Measurements from ENCODE around the gene NEXMIF.
"Not testable (repeated sequence)": the region's sequence is repeated elsewhere in the genome, so short reads cannot be mapped to it uniquely, and the experiment has no call there.

The NEXMIF gene

DNA sequence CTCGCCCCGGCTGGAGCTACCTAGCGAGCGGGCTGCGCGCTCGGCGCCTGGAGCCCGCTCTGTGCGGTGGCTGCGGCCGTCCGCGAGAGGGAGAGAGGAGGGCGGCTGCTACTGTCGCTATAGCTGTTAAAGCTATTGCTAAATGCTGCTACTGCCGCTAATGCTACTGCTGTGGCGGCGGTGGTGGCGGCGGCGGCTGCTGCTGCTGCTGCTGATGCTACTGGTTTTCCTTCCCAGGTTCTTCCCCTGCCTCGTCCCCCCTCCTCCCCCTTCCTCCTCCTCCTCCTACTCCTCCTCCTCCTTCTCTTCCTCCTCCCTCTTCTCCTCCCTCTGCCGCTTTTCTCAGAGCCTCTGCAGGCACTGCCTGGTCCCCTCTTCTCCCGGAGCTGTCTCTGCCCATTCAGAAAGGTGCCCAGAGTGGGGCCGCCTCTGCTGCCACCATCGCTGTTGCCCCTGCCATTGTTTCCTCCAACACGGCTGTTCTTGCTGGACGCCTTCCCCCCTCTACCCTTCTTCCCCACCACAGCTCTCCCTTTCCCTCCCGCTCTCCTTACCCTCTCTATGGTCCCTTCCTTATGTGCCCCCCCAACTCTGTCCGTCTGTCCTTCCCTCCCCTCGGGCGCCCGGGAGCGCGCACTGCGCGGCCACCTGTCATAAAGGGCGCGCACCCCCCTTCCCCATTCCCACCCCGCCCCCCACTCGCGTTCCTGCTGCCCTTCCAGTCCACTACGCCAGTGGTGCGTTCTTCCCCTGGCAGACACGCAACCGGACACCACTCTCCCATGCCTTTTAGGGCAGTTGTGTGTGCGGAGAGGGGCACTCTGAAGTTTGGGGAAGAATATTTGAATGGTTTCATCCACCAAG, at the start of gene NEXMIF:
Gene NEXMIF, minus strand, starts transcription at position 228 of the 864 bp plus-strand sequence.
- TF ChIP-seq, protein P1, sequence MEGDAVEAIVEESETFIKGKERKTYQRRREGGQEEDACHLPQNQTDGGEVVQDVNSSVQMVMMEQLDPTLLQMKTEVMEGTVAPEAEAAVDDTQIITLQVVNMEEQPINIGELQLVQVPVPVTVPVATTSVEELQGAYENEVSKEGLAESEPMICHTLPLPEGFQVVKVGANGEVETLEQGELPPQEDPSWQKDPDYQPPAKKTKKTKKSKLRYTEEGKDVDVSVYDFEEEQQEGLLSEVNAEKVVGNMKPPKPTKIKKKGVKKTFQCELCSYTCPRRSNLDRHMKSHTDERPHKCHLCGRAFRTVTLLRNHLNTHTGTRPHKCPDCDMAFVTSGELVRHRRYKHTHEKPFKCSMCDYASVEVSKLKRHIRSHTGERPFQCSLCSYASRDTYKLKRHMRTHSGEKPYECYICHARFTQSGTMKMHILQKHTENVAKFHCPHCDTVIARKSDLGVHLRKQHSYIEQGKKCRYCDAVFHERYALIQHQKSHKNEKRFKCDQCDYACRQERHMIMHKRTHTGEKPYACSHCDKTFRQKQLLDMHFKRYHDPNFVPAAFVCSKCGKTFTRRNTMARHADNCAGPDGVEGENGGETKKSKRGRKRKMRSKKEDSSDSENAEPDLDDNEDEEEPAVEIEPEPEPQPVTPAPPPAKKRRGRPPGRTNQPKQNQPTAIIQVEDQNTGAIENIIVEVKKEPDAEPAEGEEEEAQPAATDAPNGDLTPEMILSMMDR (conservative IDR thresholded peaks at IDR 0.05; ENCODE audit: low read depth, low read length) = no peak
- DNase-seq (ENCODE audit: low read depth) = peak; percentile 15
- H3K4me3 ChIP-seq (ENCODE audit: low read depth, low read length) = peak within 1 kb of the TSS; percentile 35

- not testable (repeated sequence) for H3K4me3 ChIP-seq (ENCODE audit: low read depth, low read length); DNase-seq (ENCODE audit: low read depth)
These were observed 36.7 kb upstream of the NEXMIF start for GRCh38 chrX:74961962-74962361.

DNA sequence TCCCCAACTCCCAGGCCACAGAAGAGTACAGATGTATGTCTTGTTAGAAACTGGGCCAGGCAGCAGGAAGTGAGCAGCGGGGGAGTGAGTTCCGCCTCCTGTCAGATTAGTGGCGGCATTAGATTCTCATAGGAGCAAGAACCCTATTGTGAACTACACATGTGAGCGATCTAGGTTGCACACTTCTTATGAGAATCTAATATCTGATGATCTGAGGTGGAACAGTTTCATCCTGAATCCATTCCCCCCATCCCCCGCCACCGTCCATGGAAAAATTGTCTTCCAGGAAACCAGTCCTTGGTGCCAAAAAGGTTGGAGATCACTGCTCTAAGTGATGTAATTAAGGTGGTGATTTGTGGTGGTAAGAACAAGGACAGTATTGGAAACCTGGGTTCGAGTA, 24.5 kb upstream of the NEXMIF start:
- DNase-seq (ENCODE audit: low read depth) = no peak
- TF ChIP-seq, protein P1 (conservative IDR thresholded peaks at IDR 0.05; ENCODE audit: low read depth, low read length) = no peak
- no peak overlapping the region for H3K4me3 ChIP-seq (ENCODE audit: low read depth, low read length)

- TF ChIP-seq, protein P1 (conservative IDR thresholded peaks at IDR 0.05; ENCODE audit: low read depth, low read length) = no peak
- DNase-seq (ENCODE audit: low read depth) = no peak
- no peak overlapping the region for H3K4me3 ChIP-seq (ENCODE audit: low read depth, low read length)
These were observed 15.2 kb upstream of the NEXMIF start for GRCh38 chrX:74940414-74940813.

DNA sequence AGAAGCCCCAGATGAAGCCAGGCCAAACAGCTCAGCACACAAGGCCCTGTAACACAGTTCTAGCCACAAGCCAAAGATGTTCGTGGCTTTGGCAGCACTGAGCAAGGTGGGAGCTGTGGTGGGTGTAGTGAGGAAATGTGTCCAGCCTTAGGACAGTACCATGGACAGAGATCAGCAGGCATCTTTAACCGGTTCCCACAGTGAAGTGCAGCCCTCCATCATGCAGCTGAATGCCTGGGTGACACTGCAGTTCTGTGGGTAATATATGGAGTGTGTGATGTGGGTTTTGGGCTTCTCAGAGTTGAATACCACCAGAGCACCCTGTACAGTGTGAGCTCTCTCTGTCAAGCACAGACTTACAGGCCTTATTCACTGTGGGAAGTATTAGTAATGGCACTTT, 6.0 kb upstream of the NEXMIF start:
- no peak overlapping the region for H3K4me3 ChIP-seq (ENCODE audit: low read depth, low read length)
- TF ChIP-seq, protein P1 (conservative IDR thresholded peaks at IDR 0.05; ENCODE audit: low read depth, low read length) = no peak
- no peak for DNase-seq (ENCODE audit: low read depth)

DNA sequence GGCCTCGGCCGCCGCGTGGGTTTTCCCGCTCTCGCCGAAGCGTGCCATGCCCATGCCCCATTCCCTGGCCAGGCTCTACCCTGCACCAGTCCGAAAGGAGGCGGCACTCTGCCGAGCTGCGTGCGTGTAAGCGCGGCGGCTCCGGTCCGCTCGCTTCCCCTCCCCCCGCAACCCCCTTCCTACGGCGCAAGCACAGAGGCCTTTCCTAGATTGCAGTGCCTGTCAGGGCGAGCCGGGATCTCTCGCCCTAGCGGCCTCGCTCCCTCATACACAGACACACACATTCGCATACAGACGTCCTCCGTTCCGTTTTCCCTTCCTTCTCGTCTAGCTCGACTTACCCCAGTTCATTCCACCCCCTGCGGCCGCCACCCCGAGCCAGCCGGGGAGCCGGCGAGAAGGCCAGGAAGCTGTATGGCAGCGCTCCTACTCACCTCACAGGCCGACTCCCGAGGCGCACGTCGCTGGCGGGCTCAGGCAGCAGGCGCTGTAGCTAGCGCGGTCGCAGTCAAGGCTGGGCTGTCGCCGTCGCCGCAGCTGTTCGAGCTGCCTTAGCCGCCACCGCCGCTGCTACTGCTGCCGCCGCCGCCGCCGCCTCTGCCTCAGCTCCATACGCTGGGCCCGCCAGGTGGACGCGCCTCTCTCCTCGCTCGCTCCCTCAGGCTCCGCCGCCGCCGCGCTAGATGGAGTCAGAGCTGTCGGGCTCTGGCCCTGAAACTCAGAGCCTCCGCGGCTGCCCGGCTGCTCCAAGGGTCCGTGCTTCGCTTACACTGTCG, 615 bp downstream of the NEXMIF start:
- DNase-seq (ENCODE audit: low read depth) = peak; percentile 5
- TF ChIP-seq, protein P1 (conservative IDR thresholded peaks at IDR 0.05; ENCODE audit: low read depth, low read length) = no peak
- H3K4me3 ChIP-seq (ENCODE audit: low read depth, low read length) = peak overlapping the region; percentile 35

- TF ChIP-seq, protein P1 (conservative IDR thresholded peaks at IDR 0.05; ENCODE audit: low read depth, low read length) = no peak
- no peak for DNase-seq (ENCODE audit: low read depth)
- no peak overlapping the region for H3K4me3 ChIP-seq (ENCODE audit: low read depth, low read length)
These were observed 1.3 kb downstream of the NEXMIF start for GRCh38 chrX:74923942-74924448.

All from choroid plexus epithelial cell (primary cell).